Ovary (tissue), 9 donors: ENCODE data around the gene TSSK2. TPM values are rescaled to one million over a fixed set of nuclear protein-coding genes. Genes with fewer than 3 reads are reported as not detected.
"Not testable (repeated sequence)": the region's sequence is repeated elsewhere in the genome, so short reads cannot be mapped to it uniquely, and the experiment has no call there.

Experiments used
- DNase-seq, 5 donors: peaks; one replicate each; pipeline ENCODE4 v3.0.0-alpha.2; 2019 to 2020
- H3K27ac ChIP-seq, 2 donors: fragments of 200-600 bp; one replicate each; pipeline versions ENCODE4 v1.5.1 to v1.8.0; 2019 to 2022
- H3K27me3 ChIP-seq: fragments of 200-600 bp; one replicate; pipeline ENCODE4 v1.8.0; 2022
- H3K36me3 ChIP-seq: fragments of 200-600 bp; sonication (generic); one replicate; pipeline ENCODE4 v1.5.1; 2019
- H3K4me1 ChIP-seq: one replicate; pipeline ENCODE4 v1.8.1; 2013; ENCODE audit warnings: mild to moderate bottlenecking, moderate library complexity; ENCODE audit not compliant: insufficient read depth
- H3K4me3 ChIP-seq: fragments of 200-600 bp; sonication (generic); one replicate; pipeline ENCODE4 v1.5.1; 2017
- H3K9me3 ChIP-seq, 2 donors: fragments of 200-600 bp in 1 of 2; sonication (generic) in 1 of 2; one replicate each; pipeline versions ENCODE4 v1.5.1 to v1.8.1; 2013 to 2019; ENCODE audit warnings: mild to moderate bottlenecking in 1 of 2, moderate library complexity in 1 of 2
- CTCF ChIP-seq, 3 donors: fragments of 450-650 bp in 2 of 3; fragments of 200-600 bp in 1 of 3; IDR thresholded peaks; one replicate each; pipeline versions ENCODE4 v1.5.1 to v1.8.0; 2016 to 2022; ENCODE audit warnings: antibody characterized with exemption in 3 of 3, mild to moderate bottlenecking in 1 of 3
- EP300 ChIP-seq: sonication (generic); formaldehyde crosslinking; IDR thresholded peaks from one replicate; pipeline ENCODE4 v1.6.1; 2017; ENCODE audit warnings: antibody characterized with exemption
- POLR2A ChIP-seq: fragments of 450-650 bp; IDR thresholded peaks from one replicate; pipeline ENCODE4 v1.6.1; 2017; ENCODE audit warnings: antibody characterized with exemption, mild to moderate bottlenecking, moderate library complexity
- WGBS, 3 donors: extraction: QIAGEN DNeasy Blood & Tissue Kit in 1 of 3; methylation state at CpG; one replicate each; pipeline versions ENCODE4 v1.1.5 to v1.1.7; 2013 to 2017; 5-methylcytosine and 5-hydroxymethylcytosine counted together
- intact Hi-C, 4 donors: fragments of 100-400 bp; cut with DNase I; formaldehyde crosslinking; loops; one replicate each; pipeline versions ENCODE4 v1.11.0 to v1.15.1; 2022 to 2023
- polyA plus RNA-seq, 2 donors: library from polyadenylated mRNA; stranded (reverse); fragments of 200-250 nt in 1 of 2; fragments of 350-450 nt in 1 of 2; fragmentation: Illumina TruSeq in 1 of 2; extraction: RNeasy Lipid Tissue Mini Kit (QIAGEN cat#74804) in 1 of 2; gene quantifications; one replicate each; pipeline ENCODE4 v1.2.3, GENCODE V29; 2013 to 2014
- total RNA-seq, 7 donors: library from RNA; depleted of rRNA in 2 of 7; stranded (reverse); fragments of >200 nt in 2 of 7; fragmentation: NEBNext Ultra II Directional in 3 of 7; extraction: Animal tissue kit (Norgen Biotek cat#: 25700) in 3 of 7; gene quantifications; one replicate each; pipeline versions ENCODE4 v1.1.0 to v1.2.4, GENCODE V29; 2016 to 2023
- donor health status: DM: no; HTN: no; CAD: no; lungs with moderate emphysema.
- donor health status: DM: no; HTN: no; CAD: no.
- donor health status: Bipolar disorder and iron deficiency.
- donor health status: DM: yes; HTN: yes; CAD: no.
- donor health status: DM: no; HTN: no; CAD: no.
- donor health status: DM: yes; HTN: yes; CAD: no.

Gene TSSK2
- total and polyA plus RNA-seq, 9 donors = 0.05 TPM; not detected in 8

DNA sequence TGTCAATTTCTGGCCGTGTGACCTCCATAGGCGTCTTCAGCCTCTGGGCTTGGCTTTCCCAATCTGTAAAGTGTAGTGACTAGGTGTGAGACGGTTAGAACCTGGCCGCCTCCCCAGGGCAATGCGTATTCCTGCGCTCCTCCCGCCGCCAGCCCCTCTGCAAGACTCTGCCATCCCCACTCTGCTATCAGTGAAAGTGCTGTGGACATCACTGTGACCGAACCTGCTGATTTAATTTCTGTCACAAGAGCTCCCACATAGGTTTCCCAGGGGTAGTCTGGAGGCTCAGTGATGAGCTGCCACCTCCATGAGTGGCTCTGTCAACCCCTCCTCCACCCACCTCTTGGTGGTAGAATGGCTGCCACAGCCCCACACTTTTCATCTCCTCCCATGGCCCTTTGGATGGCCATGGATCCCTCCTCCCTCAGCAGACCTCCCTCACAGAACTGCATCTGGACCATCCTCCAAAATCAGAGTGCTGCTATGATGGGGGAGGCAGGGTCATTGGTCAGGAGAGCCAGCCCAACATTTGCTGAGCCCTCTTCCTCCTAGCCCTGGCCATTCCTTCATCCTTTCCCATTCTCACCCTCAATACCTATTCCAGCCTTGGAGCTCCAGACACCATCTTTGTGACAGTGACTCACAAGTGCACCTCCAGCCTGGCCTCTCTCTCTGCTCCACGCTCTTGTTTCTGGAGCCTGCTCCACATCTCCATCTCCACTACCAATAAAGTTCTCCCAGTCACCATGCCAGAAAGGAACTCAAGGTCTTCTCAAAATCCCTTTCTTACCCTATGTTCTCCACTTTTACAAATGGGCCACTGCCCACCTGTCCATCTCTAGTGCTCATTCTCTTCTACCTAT lies 20.5 kb downstream of the TSSK2 start:
- WGBS, 3 donors = 41 to 56% (median 50%) methylated on average over 10 of the region's 10 CpGs
- Histone ChIP-seq H3K36me3 (no peaks in the 10 kb centered on the region), H3K4me3 (no peak overlapping the region), H3K4me1 (no peaks in the 10 kb centered on the region), H3K27me3 (peaks cover 4% of the 10 kb centered on the region), H3K27ac (no peak overlapping the region), H3K9me3 (peaks cover 0 to 4% of the 10 kb centered on the region in 2 donors)
- TF ChIP-seq POLR2A (no peak), EP300 (no peak), CTCF (IDR thresholded peaks at IDR 0.05) (no peak)
- intact Hi-C loops = no loop called here
- no peak for DNase-seq

- H3K27me3 ChIP-seq = peaks cover 4% of the 10 kb centered on the region
- DNase-seq = no peak
- H3K4me1 ChIP-seq = no peaks in the 10 kb centered on the region
- 60 to 62% (median 62%) methylated on average over 11 of the region's 11 CpGs for WGBS, 3 donors
- intact Hi-C loops = no loop called here
- TF ChIP-seq EP300 (no peak), POLR2A (no peak), CTCF (IDR thresholded peaks at IDR 0.05) (no peak)
- H3K36me3 ChIP-seq = no peaks in the 10 kb centered on the region
- peaks cover 0 to 4% of the 10 kb centered on the region in 2 donors for H3K9me3 ChIP-seq
- H3K4me3 ChIP-seq = no peak overlapping the region
- no peak overlapping the region for H3K27ac ChIP-seq
Measured at GRCh38 chr22:19152942-19153883, 22.1 kb downstream of the TSSK2 start.

DNA sequence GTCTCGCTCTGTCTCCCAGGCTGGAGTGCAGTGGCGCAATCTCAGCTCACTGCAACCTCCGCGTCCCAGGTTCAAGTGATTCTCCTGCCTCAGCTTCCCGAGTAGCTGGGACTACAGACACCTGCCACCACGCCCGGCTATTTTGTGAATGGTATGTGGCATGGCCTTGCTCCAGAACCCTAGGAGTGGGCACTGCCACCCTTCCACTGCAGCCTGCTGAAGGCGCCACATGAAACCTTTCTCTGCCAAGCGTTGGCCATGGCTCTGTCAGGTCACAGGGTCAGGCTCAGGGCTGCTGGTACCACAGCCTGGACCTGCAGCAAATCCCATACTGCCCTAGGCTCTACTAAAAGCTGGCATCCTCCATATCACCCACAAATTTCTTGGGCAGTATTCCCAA lies 25.0 kb downstream of the TSSK2 start:
- H3K27ac ChIP-seq, H3K4me3 ChIP-seq, DNase-seq, H3K4me1 ChIP-seq, H3K27me3 ChIP-seq, H3K36me3 ChIP-seq, intact Hi-C loops, H3K9me3 ChIP-seq: not testable (repeated sequence)
- WGBS, 3 donors = 84 to 86% (median 84%) methylated on average over 9 of the region's 9 CpGs

GRCh38 chr22:19158649-19159048 lies 27.5 kb downstream of the TSSK2 start:
- H3K27ac ChIP-seq, H3K4me3 ChIP-seq, H3K4me1 ChIP-seq, H3K9me3 ChIP-seq, DNase-seq, intact Hi-C loops, H3K27me3 ChIP-seq, H3K36me3 ChIP-seq: not testable (repeated sequence)
- WGBS, 3 donors = 82 to 90% (median 84%) methylated on average over 11 of the region's 11 CpGs

DNA sequence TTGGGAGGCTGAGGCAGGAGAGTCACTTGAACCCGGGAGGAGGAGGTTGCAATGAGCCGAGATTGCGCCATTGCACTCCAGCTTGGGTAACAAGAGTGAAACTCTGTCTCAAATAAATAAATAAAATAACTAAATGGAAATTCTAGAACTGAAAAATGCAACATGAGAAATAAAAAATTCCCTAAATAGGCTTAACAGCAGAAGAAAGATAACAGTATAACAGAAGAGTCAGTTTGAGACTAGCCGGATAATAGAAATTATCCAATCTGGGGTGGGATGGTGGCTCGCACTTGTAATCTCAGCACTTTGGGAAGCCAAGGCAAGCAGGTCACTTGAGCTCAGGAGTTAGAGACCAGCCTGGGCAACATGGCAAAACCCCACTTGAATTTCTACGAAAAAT lies 33.3 kb downstream of the TSSK2 start:
- no peaks in the 10 kb centered on the region for H3K4me1 ChIP-seq

More for the DNA sequence above, 33.3 kb downstream of the TSSK2 start:
- TF ChIP-seq EP300 = no peak
- TF ChIP-seq POLR2A = no peak
- TF ChIP-seq CTCF (IDR thresholded peaks at IDR 0.05) = no peak
- Histone ChIP-seq H3K4me3 (no peak overlapping the region), H3K27me3 (no peaks in the 10 kb centered on the region), H3K36me3 (no peaks in the 10 kb centered on the region), H3K9me3 (no peaks in the 10 kb centered on the region), H3K27ac (no peak overlapping the region)
- intact Hi-C loops = no loop called here
- 95 to 97% (median 96%) methylated on average over 6 of the region's 6 CpGs for WGBS, 3 donors
- DNase-seq = no peak
